ENCODE results near the gene GSTM1.

- no peak for TF ChIP-seq POLR2AphosphoS5 (IDR thresholded peaks at IDR 0.05; ENCODE audit: low read depth, low read length)
- TF ChIP-seq REST (IDR thresholded peaks at IDR 0.05; ENCODE audit: insufficient read depth in 1 of 2, low read depth in 2 of 2, low read length in 2 of 2) = no peak
- TF ChIP-seq TAF1 (IDR thresholded peaks at IDR 0.05; ENCODE audit: borderline replicate concordance, insufficient read depth, low read length) = no peak
- no peak for TF ChIP-seq FOXP2 (optimal IDR thresholded peaks at IDR 0.05; ENCODE audit: borderline replicate concordance, extremely low read depth, extremely low read length, insufficient read depth)
Observed at GRCh38 chr1:109719337-109719837, 31.8 kb downstream of the GSTM1 start.

All from PFSK-1 (cell line).